Measurements from ENCODE around the gene PGBD5.

Gene PGBD5

GRCh38 chr1:230301322-230301721 lies 124.8 kb downstream of the PGBD5 start:
- TF ChIP-seq, protein P1, sequence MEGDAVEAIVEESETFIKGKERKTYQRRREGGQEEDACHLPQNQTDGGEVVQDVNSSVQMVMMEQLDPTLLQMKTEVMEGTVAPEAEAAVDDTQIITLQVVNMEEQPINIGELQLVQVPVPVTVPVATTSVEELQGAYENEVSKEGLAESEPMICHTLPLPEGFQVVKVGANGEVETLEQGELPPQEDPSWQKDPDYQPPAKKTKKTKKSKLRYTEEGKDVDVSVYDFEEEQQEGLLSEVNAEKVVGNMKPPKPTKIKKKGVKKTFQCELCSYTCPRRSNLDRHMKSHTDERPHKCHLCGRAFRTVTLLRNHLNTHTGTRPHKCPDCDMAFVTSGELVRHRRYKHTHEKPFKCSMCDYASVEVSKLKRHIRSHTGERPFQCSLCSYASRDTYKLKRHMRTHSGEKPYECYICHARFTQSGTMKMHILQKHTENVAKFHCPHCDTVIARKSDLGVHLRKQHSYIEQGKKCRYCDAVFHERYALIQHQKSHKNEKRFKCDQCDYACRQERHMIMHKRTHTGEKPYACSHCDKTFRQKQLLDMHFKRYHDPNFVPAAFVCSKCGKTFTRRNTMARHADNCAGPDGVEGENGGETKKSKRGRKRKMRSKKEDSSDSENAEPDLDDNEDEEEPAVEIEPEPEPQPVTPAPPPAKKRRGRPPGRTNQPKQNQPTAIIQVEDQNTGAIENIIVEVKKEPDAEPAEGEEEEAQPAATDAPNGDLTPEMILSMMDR (IDR thresholded peaks at IDR 0.05; ENCODE audit: low read depth, low read length), result no peak
- no peaks in the 10 kb centered on the region for H3K27me3 ChIP-seq (ENCODE audit: low read depth, low read length)
- peak overlapping the region; percentile 59 for H3K4me2 ChIP-seq (ENCODE audit: low read length)

GRCh38 chr1:230300322-230301301 lies 125.5 kb downstream of the PGBD5 start:
- Histone ChIP-seq H3K27ac (ENCODE audit: low read length) (peak overlapping the region; percentile 9; the same call in 1 of the 2 replicates), H3K4me2 (ENCODE audit: low read length) (peak overlapping the region; percentile 59)

More at GRCh38 chr1:230301322-230301721, 124.8 kb downstream of the PGBD5 start:
- Histone ChIP-seq H3K9ac (ENCODE audit: low read length) (no peak overlapping the region), H2AFZ (ENCODE audit: low read depth, low read length) (0 out of 2 replicates have a peak overlapping the region, but pooled peaks have one; percentile 60), H3K4me1 (ENCODE audit: low read length) (peaks cover 27% of the 10 kb centered on the region), H3K9me3 (ENCODE audit: insufficient read depth, low read length) (no peaks in the 10 kb centered on the region), H3K27ac (ENCODE audit: low read length) (no peak overlapping the region), H3K79me2 (ENCODE audit: low read length) (no peaks in the 10 kb centered on the region), H4K20me1 (ENCODE audit: insufficient read depth, low read length) (no peaks in the 10 kb centered on the region), H3K4me3 (ENCODE audit: low read length) (no peak overlapping the region), H3K36me3 (replicated peaks; ENCODE audit: low read depth, low read length) (no peaks in the 10 kb centered on the region)

DNA sequence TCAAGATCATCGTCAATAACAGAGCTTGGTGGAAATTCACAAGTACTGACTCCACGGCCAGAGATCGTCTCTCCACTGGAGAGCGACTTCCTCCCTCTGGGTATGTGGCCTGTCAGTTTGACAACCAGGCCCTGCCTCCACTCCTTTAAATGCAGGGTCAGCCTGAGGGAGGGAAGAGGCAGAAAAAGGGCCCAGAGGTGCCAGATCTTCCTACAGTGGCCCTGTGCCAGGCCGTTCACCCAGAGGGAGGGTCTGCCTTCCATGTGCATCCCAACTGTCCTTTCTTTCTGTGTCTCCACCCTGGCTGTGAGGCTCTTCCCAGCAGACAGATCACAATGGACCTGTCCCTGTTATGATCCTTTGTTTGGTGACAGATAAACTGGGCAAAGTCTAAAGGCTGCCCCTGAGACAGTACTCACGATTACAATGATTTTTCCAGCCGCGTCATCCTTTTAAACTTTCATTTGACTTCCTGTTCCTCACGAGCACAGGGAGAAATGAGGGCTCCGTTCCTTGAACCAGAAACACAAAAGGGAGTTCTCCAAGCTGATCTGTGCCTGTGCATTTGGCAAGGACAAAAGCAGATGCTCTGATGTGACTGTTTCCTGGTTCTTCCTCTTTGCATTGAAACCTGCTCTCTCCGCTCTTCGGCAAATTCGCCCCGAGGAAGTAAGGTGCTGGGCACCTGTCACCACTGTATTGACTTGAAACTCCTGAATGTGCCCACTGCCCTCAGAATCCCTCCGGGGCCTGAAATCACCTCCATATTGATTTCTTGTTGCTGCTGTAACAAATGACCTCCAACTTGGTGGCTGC lies 126.7 kb downstream of the PGBD5 start:
- Histone ChIP-seq H3K79me2 (ENCODE audit: low read length) (no peaks in the 10 kb centered on the region), H2AFZ (ENCODE audit: low read depth, low read length) (peak overlapping the region; percentile 31), H3K27me3 (ENCODE audit: low read depth, low read length) (no peaks in the 10 kb centered on the region; the same call in 1 of the 2 replicates), H3K9ac (ENCODE audit: low read length) (no peak overlapping the region; the same call in 1 of the 2 replicates), H3K4me2 (ENCODE audit: low read length) (peak overlapping the region; percentile 59), H3K4me3 (ENCODE audit: low read length) (peak overlapping the region; percentile 36), H3K9me3 (ENCODE audit: insufficient read depth, low read length) (no peaks in the 10 kb centered on the region), H3K27ac (ENCODE audit: low read length) (no peak overlapping the region), H4K20me1 (ENCODE audit: insufficient read depth, low read length) (no peaks in the 10 kb centered on the region), H3K4me1 (ENCODE audit: low read length) (peaks cover 24% of the 10 kb centered on the region), H3K36me3 (replicated peaks; ENCODE audit: low read depth, low read length) (no peaks in the 10 kb centered on the region)
- TF ChIP-seq, protein P1 (IDR thresholded peaks at IDR 0.05; ENCODE audit: low read depth, low read length), result no peak
- no peak for TF ChIP-seq EZH2phosphoT487 (IDR thresholded peaks at IDR 0.05; ENCODE audit: low read depth)

More at GRCh38 chr1:230300322-230301301, 125.5 kb downstream of the PGBD5 start:
- TF ChIP-seq, protein P1 (IDR thresholded peaks at IDR 0.05; ENCODE audit: low read depth, low read length), result no peak
- no peak for TF ChIP-seq EZH2phosphoT487 (IDR thresholded peaks at IDR 0.05; ENCODE audit: low read depth)
- peaks cover 24% of the 10 kb centered on the region for H3K4me1 ChIP-seq (ENCODE audit: low read length)
- H2AFZ ChIP-seq (ENCODE audit: low read depth, low read length), result peak overlapping the region; percentile 60
- no peaks in the 10 kb centered on the region for H4K20me1 ChIP-seq (ENCODE audit: insufficient read depth, low read length)
- no peaks in the 10 kb centered on the region for H3K27me3 ChIP-seq (ENCODE audit: low read depth, low read length)
- H3K79me2 ChIP-seq (ENCODE audit: low read length), result no peaks in the 10 kb centered on the region
- H3K9me3 ChIP-seq (ENCODE audit: insufficient read depth, low read length), result no peaks in the 10 kb centered on the region
- H3K36me3 ChIP-seq (replicated peaks; ENCODE audit: low read depth, low read length), result no peaks in the 10 kb centered on the region
- H3K9ac ChIP-seq (ENCODE audit: low read length), result peak overlapping the region; percentile 9; the same call in 1 of the 2 replicates
- peak overlapping the region; percentile 42 for H3K4me3 ChIP-seq (ENCODE audit: low read length)
